Esophagus muscularis mucosa (tissue), 3 donors: Measurements from ENCODE around the gene PPP1R3F.
"Not testable (repeated sequence)": the region's sequence is repeated elsewhere in the genome, so short reads cannot be mapped to it uniquely, and the experiment has no call there.

ENCODE experiments used
- EP300 ChIP-seq: sonication (generic); formaldehyde crosslinking; IDR thresholded peaks from one replicate; pipeline ENCODE4 v1.6.1; 2017; ENCODE audit warnings: antibody characterized with exemption
- TF ChIP-seq, protein P1 (sequence below), 3 experiments: fragments of 200-600 bp in 2 of 3; fragments of 450-650 bp in 1 of 3; sonication (generic) in 2 of 3; IDR thresholded peaks; one replicate each; pipeline ENCODE4 v1.5.1; 2017 to 2019; ENCODE audit warnings: antibody characterized with exemption in 3 of 3, mild to moderate bottlenecking in 2 of 3, moderate library complexity in 1 of 3

DNA sequence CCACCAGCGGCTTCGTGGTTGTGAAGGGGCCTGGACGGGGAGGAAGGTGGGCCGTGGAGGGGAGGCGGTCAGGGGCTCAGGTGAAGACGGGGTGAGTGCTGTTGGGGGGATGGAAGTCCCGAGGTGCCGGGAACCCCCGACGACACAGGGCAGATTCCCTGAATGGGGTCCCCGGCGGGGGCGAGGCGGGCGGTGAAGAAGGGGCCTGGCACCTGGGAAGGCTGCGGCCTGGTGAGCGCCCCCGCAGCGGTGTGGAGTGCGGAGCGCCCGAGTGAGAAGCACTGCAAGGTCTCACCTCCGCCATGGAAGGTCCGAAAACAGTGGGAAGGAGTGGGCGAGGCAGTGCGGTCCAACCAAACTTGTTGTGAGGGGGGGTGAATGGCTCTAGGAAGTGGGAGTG is 62.2 kb downstream of the PPP1R3F start:
- TF ChIP-seq, protein P1, sequence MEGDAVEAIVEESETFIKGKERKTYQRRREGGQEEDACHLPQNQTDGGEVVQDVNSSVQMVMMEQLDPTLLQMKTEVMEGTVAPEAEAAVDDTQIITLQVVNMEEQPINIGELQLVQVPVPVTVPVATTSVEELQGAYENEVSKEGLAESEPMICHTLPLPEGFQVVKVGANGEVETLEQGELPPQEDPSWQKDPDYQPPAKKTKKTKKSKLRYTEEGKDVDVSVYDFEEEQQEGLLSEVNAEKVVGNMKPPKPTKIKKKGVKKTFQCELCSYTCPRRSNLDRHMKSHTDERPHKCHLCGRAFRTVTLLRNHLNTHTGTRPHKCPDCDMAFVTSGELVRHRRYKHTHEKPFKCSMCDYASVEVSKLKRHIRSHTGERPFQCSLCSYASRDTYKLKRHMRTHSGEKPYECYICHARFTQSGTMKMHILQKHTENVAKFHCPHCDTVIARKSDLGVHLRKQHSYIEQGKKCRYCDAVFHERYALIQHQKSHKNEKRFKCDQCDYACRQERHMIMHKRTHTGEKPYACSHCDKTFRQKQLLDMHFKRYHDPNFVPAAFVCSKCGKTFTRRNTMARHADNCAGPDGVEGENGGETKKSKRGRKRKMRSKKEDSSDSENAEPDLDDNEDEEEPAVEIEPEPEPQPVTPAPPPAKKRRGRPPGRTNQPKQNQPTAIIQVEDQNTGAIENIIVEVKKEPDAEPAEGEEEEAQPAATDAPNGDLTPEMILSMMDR (IDR thresholded peaks at IDR 0.05) = not testable (repeated sequence)
- not testable (repeated sequence) for TF ChIP-seq EP300
